Neural crest cell (in vitro differentiated cells): Measurements from ENCODE around the gene AKNAD1. TPM values are rescaled to one million over a fixed set of nuclear protein-coding genes. Genes with fewer than 3 reads are reported as not detected.

ENCODE experiments used
- DNase-seq: peaks from one replicate; pipeline ENCODE4 v3.0.0; 2021; ENCODE audit warnings: low read depth, mixed read lengths, low spot score
- H3K27ac Mint-ChIP-seq: one replicate; pipeline ENCODE4 v1.8.0; 2021; ENCODE audit warnings: mild to moderate bottlenecking, mixed read lengths; ENCODE audit not compliant: unreplicated experiment
- H3K27me3 Mint-ChIP-seq: 2 replicates; pipeline ENCODE4 v1.8.0; 2021; ENCODE audit warnings: low read depth, mild to moderate bottlenecking, mixed read lengths
- H3K36me3 Mint-ChIP-seq: 2 replicates; pipeline ENCODE4 v1.8.0; 2021; ENCODE audit warnings: low read depth, mild to moderate bottlenecking, mixed read lengths
- H3K4me1 Mint-ChIP-seq: 2 replicates; pipeline ENCODE4 v1.8.0; 2021; ENCODE audit warnings: mixed read lengths
- H3K4me3 Mint-ChIP-seq: one replicate; pipeline ENCODE4 v1.8.0; 2021; ENCODE audit warnings: mild to moderate bottlenecking, mixed read lengths
- H3K9me3 Mint-ChIP-seq: 2 replicates; pipeline ENCODE4 v1.8.0; 2021; ENCODE audit warnings: mixed read lengths
- CTCF ChIP-seq: fragments of 200-600 bp; sonication (generic); conservative IDR thresholded peaks from 2 replicates; pipeline ENCODE4 v1.5.0; 2021; ENCODE audit warnings: antibody characterized with exemption, mild to moderate bottlenecking
- total RNA-seq: library from RNA; stranded (reverse); gene quantifications from 2 replicates; pipeline ENCODE4 v1.2.1, GENCODE V29; 2021

The AKNAD1 gene
- total RNA-seq, 1 donor from 2014 or later, result 1.0 TPM

- peaks cover 2% of the 10 kb centered on the region for H3K36me3 Mint-ChIP-seq
- peak overlapping the region; percentile 77 for H3K27ac Mint-ChIP-seq
- H3K27me3 Mint-ChIP-seq, result no peaks in the 10 kb centered on the region
- H3K9me3 Mint-ChIP-seq, result peaks cover 2% of the 10 kb centered on the region
- no peak for DNase-seq
- no peak for TF ChIP-seq CTCF
- H3K4me1 Mint-ChIP-seq, result peaks cover 47% of the 10 kb centered on the region
- no peak overlapping the region for H3K4me3 Mint-ChIP-seq
Measured at GRCh38 chr1:108817811-108818210, 39.1 kb downstream of the AKNAD1 start.

DNA sequence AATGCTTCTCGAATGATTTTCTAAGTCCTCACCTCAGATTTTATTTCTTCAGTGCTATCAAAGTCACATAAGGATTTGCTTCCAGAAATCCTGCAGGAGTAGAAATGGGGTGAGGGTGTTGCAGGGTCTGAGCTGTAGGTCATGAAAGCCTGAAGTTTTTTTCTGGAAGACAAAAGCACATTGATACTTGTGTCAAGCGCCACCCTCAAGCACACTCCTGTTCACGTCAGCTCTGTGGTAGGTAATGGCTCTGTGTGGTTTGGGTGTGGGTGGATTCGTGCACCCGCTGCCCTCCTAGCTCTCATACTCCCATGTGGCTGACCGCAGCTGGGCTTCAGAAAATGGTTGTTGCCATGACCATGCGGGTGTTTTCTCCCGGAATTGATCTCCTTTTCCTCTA is 39.9 kb downstream of the AKNAD1 start:
- TF ChIP-seq CTCF, result no peak
- H3K27me3 Mint-ChIP-seq, result no peaks in the 10 kb centered on the region
- H3K4me1 Mint-ChIP-seq, result peaks cover 47% of the 10 kb centered on the region
- H3K27ac Mint-ChIP-seq, result peak overlapping the region; percentile 98
- peak; percentile 22 for DNase-seq
- peaks cover 2% of the 10 kb centered on the region for H3K36me3 Mint-ChIP-seq
- peak overlapping the region; percentile 73 for H3K4me3 Mint-ChIP-seq
- peaks cover 2% of the 10 kb centered on the region for H3K9me3 Mint-ChIP-seq

DNA sequence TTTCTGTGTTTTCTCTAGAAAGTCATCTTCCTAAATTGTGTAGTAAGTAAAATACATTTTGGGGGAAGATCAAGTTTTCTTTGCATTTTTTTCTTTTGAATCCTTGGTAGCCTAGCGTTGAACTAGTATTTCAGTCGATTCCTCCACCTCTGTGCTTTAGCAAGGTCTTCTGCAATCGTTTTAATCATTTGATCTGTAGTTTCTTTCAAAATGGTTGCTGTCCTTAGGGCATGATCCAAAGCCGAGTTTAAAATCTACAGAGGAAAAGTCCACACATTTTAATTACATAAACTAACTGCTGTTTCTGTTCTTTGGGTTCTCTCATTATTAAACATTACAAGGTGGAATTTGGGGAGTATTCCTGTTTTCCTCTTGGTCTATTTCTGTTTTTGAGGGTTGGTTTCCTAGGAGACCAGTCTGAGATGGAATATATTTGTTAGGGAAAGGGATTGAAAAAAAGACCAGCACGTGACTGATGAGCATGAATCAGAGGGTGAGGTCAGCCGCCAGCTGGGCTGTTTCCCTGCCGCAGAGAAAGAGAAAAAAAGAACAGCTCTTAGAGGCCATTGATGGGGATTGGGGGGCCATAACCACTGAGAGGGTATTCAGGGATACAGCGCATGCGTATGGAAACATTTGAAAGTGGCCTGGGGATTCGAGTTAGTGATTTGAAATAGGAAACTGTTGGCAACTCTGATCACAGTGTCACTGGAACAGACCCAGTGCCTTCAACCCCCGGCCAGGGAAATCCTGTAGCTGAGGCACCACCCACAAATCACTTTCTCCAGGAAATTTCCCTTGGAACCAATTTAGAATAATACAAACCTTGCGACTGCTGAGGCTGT is 40.6 kb downstream of the AKNAD1 start:
- H3K27me3 Mint-ChIP-seq, result no peaks in the 10 kb centered on the region
- H3K36me3 Mint-ChIP-seq, result peaks cover 2% of the 10 kb centered on the region
- peaks cover 2% of the 10 kb centered on the region for H3K9me3 Mint-ChIP-seq
- peaks cover 47% of the 10 kb centered on the region for H3K4me1 Mint-ChIP-seq
- DNase-seq, result peak; percentile 63
- H3K4me3 Mint-ChIP-seq, result peak overlapping the region; percentile 73
- H3K27ac Mint-ChIP-seq, result peak overlapping the region; percentile 98
- TF ChIP-seq CTCF, result no peak

GRCh38 chr1:108815566-108815965 is 41.3 kb downstream of the AKNAD1 start:
- Mint-ChIP-seq H3K9me3 (peaks cover 2% of the 10 kb centered on the region), H3K4me3 (peak overlapping the region; percentile 3), H3K27ac (peak overlapping the region; percentile 89)

DNA sequence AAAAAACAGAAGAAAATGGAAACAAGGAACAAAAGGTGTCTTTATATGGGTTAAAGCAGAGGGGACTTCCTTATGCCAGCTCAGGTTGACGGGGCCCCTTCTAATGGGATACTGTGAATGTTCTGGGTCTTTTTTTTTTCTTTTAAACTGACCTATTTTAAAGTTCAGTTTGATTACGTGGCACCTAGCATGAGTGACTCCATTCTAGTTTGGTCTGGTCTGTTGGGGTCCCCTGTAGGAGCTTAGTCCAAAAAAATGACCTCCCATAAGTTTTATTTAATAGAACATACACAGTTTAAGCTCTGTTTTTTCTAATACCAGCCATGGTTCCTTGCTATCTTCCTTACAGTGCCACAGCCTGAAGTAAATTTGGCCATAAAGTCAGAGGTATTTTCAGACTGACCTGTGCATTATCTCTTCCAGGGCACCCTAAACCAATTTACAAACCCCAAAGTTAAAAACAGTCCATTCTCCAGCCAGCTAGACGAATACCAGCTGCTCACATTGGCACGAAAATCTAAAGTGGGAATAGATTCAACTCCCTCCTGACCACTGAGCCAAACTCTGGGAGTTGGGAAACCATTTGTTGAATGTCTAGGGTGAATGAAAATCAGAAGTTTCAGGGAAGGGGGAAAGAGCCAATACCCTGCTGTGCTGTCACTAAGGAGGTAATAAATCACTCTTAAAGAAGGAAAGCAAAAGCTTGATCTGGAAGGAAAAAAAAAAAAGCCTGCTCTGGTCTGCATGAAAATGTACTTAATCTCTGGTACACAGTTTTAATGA is 42.4 kb downstream of the AKNAD1 start:
- H3K4me3 Mint-ChIP-seq, result peak overlapping the region; percentile 31
- peaks cover 2% of the 10 kb centered on the region for H3K36me3 Mint-ChIP-seq
- H3K9me3 Mint-ChIP-seq, result peaks cover 2% of the 10 kb centered on the region
- peaks cover 44% of the 10 kb centered on the region for H3K4me1 Mint-ChIP-seq
- no peak for DNase-seq
- TF ChIP-seq CTCF, result no peak
- no peaks in the 10 kb centered on the region for H3K27me3 Mint-ChIP-seq
- H3K27ac Mint-ChIP-seq, result peak overlapping the region; percentile 60

More at GRCh38 chr1:108815566-108815965, 41.3 kb downstream of the AKNAD1 start:
- H3K4me1 Mint-ChIP-seq, result peaks cover 47% of the 10 kb centered on the region
- peaks cover 2% of the 10 kb centered on the region for H3K36me3 Mint-ChIP-seq
- no peaks in the 10 kb centered on the region for H3K27me3 Mint-ChIP-seq
- DNase-seq, result no peak
- no peak for TF ChIP-seq CTCF
